Hematopoietic multipotent progenitor cell (in vitro differentiated cells): Measurements from ENCODE around the gene PRTFDC1. TPM values are rescaled to one million over a fixed set of nuclear protein-coding genes. Genes with fewer than 3 reads are reported as not detected.
A peak's percentile ranks its signal among the peaks of the same experiment; 100 is the strongest.

Experiments
- DNase-seq, 3 donors: peaks; one replicate each; pipeline ENCODE4 v3.0.0-alpha.2; 2011 to 2015; ENCODE audit warnings: low read depth in 2 of 3, low spot score in 2 of 3
- total RNA-seq: library from RNA; depleted of rRNA; stranded (reverse); fragments of >200 nt; gene quantifications from one replicate; pipeline ENCODE4 v1.2.3, GENCODE V29; 2012

PRTFDC1 gene
- total RNA-seq, 1 donor: 3.5 TPM

GRCh38 chr10:24908793-24909423 is 43.5 kb downstream of the PRTFDC1 start:
- peak in 2 of 3 donors; percentile 29 to 46 for DNase-seq

- no peak for DNase-seq
Measured at GRCh38 chr10:24907956-24908355, 44.5 kb downstream of the PRTFDC1 start.

- no peak for DNase-seq
Measured at GRCh38 chr10:24906372-24906771, 46.0 kb downstream of the PRTFDC1 start.

GRCh38 chr10:24904824-24905223 is 47.6 kb downstream of the PRTFDC1 start:
- no peak for DNase-seq

- no peak for DNase-seq
Measured at GRCh38 chr10:24902400-24902728, 50.0 kb downstream of the PRTFDC1 start.

- DNase-seq: peak in 1 of 3 donors; percentile 42
Measured at GRCh38 chr10:24901686-24902399, 50.6 kb downstream of the PRTFDC1 start.

- peak in 1 of 3 donors; percentile 78 for DNase-seq
Measured at GRCh38 chr10:24900888-24901685, 51.3 kb downstream of the PRTFDC1 start.

GRCh38 chr10:24899571-24899970 is 52.8 kb downstream of the PRTFDC1 start:
- no peak for DNase-seq

GRCh38 chr10:24898501-24898900 is 53.9 kb downstream of the PRTFDC1 start:
- no peak for DNase-seq

- peak in 2 of 3 donors; percentile 46 for DNase-seq
Measured at GRCh38 chr10:24897326-24897926, 55.0 kb downstream of the PRTFDC1 start.

GRCh38 chr10:24894728-24895127 is 57.7 kb downstream of the PRTFDC1 start:
- DNase-seq: no peak

- DNase-seq: no peak
Measured at GRCh38 chr10:24894309-24894708, 58.1 kb downstream of the PRTFDC1 start.

GRCh38 chr10:24893127-24893526 is 59.3 kb downstream of the PRTFDC1 start:
- DNase-seq: no peak

- no peak for DNase-seq
Measured at GRCh38 chr10:24891823-24892222, 60.6 kb downstream of the PRTFDC1 start.

- no peak for DNase-seq
Measured at GRCh38 chr10:24889639-24890038, 62.8 kb downstream of the PRTFDC1 start.

- no peak for DNase-seq
Measured at GRCh38 chr10:24887855-24888231, 64.6 kb downstream of the PRTFDC1 start.

- DNase-seq: no peak
Measured at GRCh38 chr10:24886290-24886680, 66.1 kb downstream of the PRTFDC1 start.

GRCh38 chr10:24885551-24886289 is 66.7 kb downstream of the PRTFDC1 start:
- DNase-seq: no peak

GRCh38 chr10:24884793-24885192 is 67.6 kb downstream of the PRTFDC1 start:
- DNase-seq: no peak

- no peak for DNase-seq
Measured at GRCh38 chr10:24884316-24884715, 68.1 kb downstream of the PRTFDC1 start.

GRCh38 chr10:24883176-24883575 is 69.2 kb downstream of the PRTFDC1 start:
- DNase-seq: peak in 1 of 3 donors; percentile 11
